Ovary (tissue), 3 donors: ENCODE measurements around the gene TNS1.

Source experiments
- CTCF ChIP-seq, 3 donors: fragments of 450-650 bp in 2 of 3; fragments of 200-600 bp in 1 of 3; IDR thresholded peaks; one replicate each; pipeline versions ENCODE4 v1.5.1 to v1.8.0; 2016 to 2022; ENCODE audit warnings: antibody characterized with exemption in 3 of 3, mild to moderate bottlenecking in 1 of 3
- EP300 ChIP-seq: sonication (generic); formaldehyde crosslinking; IDR thresholded peaks from one replicate; pipeline ENCODE4 v1.6.1; 2017; ENCODE audit warnings: antibody characterized with exemption
- POLR2A ChIP-seq: fragments of 450-650 bp; IDR thresholded peaks from one replicate; pipeline ENCODE4 v1.6.1; 2017; ENCODE audit warnings: antibody characterized with exemption, mild to moderate bottlenecking, moderate library complexity
- donor health status: DM: no; HTN: no; CAD: no.

GRCh38 chr2:218032336-218033171, 29.8 kb upstream of the TNS1 start:
- TF ChIP-seq CTCF (IDR thresholded peaks at IDR 0.05): no peak
- no peak for TF ChIP-seq POLR2A
- TF ChIP-seq EP300: no peak
